H9 (cell line): Measurements from ENCODE around the gene GNL3L. TPM values are rescaled to one million over a fixed set of nuclear protein-coding genes. Genes with fewer than 3 reads are reported as not detected.

Source experiments
- DNase-seq: peaks from one replicate; pipeline ENCODE4 v3.0.0-alpha.2; 2017
- H2AFZ ChIP-seq: one replicate; pipeline ENCODE4 v1.6.1; 2013; ENCODE audit warnings: mild to moderate bottlenecking, low read length, control low read depth, moderate library complexity
- H2AK5ac ChIP-seq: 2 replicates; pipeline ENCODE4 v1.6.1; 2013; ENCODE audit warnings: low read length, control low read depth, mixed read lengths; ENCODE audit not compliant: insufficient read length
- H2BK120ac ChIP-seq: one replicate; pipeline ENCODE4 v1.6.1; 2013; ENCODE audit warnings: low read depth, mild to moderate bottlenecking, low read length, control low read depth, inconsistent platforms; ENCODE audit not compliant: poor library complexity, severe bottlenecking
- H2BK12ac ChIP-seq: 2 replicates; pipeline ENCODE4 v1.6.1; 2013; ENCODE audit warnings: low read length, control low read depth, mixed read lengths, low read depth; ENCODE audit not compliant: insufficient read length
- H2BK15ac ChIP-seq: 2 replicates; pipeline ENCODE4 v1.6.1; 2013; ENCODE audit warnings: low read depth, low read length, control low read depth
- H2BK20ac ChIP-seq: one replicate; pipeline ENCODE4 v1.6.1; 2013; ENCODE audit warnings: low read depth, mild to moderate bottlenecking, low read length, control low read depth, inconsistent platforms; ENCODE audit not compliant: poor library complexity, severe bottlenecking
- H2BK5ac ChIP-seq: 2 replicates; pipeline ENCODE4 v1.6.1; 2013; ENCODE audit warnings: low read length, control low read depth, mixed read lengths; ENCODE audit not compliant: insufficient read length
- H3K14ac ChIP-seq: 2 replicates; pipeline ENCODE4 v1.6.1; 2013; ENCODE audit warnings: low read length, control low read depth; ENCODE audit not compliant: insufficient read depth
- H3K18ac ChIP-seq: 2 replicates; pipeline ENCODE4 v1.6.1; 2013; ENCODE audit warnings: low read depth, mild to moderate bottlenecking, mixed read lengths, low read length, control low read depth; ENCODE audit not compliant: insufficient read length
- H3K23ac ChIP-seq: 2 replicates; pipeline ENCODE4 v1.6.1; 2013; ENCODE audit warnings: low read length, control low read depth, mixed read lengths, low read depth; ENCODE audit not compliant: insufficient read length
- H3K23me2 ChIP-seq: 2 replicates; pipeline ENCODE4 v1.6.1; 2013; ENCODE audit warnings: low read depth, mild to moderate bottlenecking, mixed read lengths, low read length, control low read depth; ENCODE audit not compliant: insufficient read length, poor library complexity, severe bottlenecking
- H3K27ac ChIP-seq: 2 replicates; pipeline ENCODE4 v1.5.1; 2013; ENCODE audit warnings: low read length, control low read depth, mixed read lengths, low read depth; ENCODE audit not compliant: insufficient read length
- H3K27me3 ChIP-seq: 2 replicates; pipeline ENCODE4 v1.6.1; 2013; ENCODE audit warnings: low read length, control low read depth, inconsistent platforms; ENCODE audit not compliant: insufficient read depth
- H3K4ac ChIP-seq: 2 replicates; pipeline ENCODE4 v1.6.1; 2013; ENCODE audit warnings: low read depth, mild to moderate bottlenecking, control low read depth, inconsistent platforms, low read length, moderate library complexity
- H3K4me1 ChIP-seq: 2 replicates; pipeline ENCODE4 v1.6.1; 2013; ENCODE audit warnings: low read length, control low read depth, inconsistent platforms; ENCODE audit not compliant: insufficient read depth
- H3K4me2 ChIP-seq: 2 replicates; pipeline ENCODE4 v1.6.1; 2013; ENCODE audit warnings: low read length, control low read depth, mixed read lengths; ENCODE audit not compliant: insufficient read length, insufficient read depth
- H3K56ac ChIP-seq: 2 replicates; pipeline ENCODE4 v1.6.1; 2013; ENCODE audit warnings: low read depth, mild to moderate bottlenecking, mixed read lengths, low read length, control low read depth; ENCODE audit not compliant: insufficient read length
- H3K79me1 ChIP-seq: 2 replicates; pipeline ENCODE4 v1.6.1; 2013; ENCODE audit warnings: low read depth, mild to moderate bottlenecking, moderate library complexity, low read length, control low read depth, inconsistent platforms; ENCODE audit not compliant: insufficient read depth, poor library complexity, severe bottlenecking
- H3K79me2 ChIP-seq: 2 replicates; pipeline ENCODE4 v1.6.1; 2013; ENCODE audit warnings: low read length, control low read depth, inconsistent platforms; ENCODE audit not compliant: insufficient read depth
- H3K9ac ChIP-seq: 2 replicates; pipeline ENCODE4 v1.6.1; 2013; ENCODE audit warnings: low read length, control low read depth, mixed read lengths; ENCODE audit not compliant: insufficient read length; ENCODE audit errors: extremely low read depth
- H3K9me3 ChIP-seq: one replicate; pipeline ENCODE4 v1.6.1; 2013; ENCODE audit warnings: low read depth, low read length, inconsistent platforms; ENCODE audit not compliant: control insufficient read depth
- H3T11ph ChIP-seq: one replicate; pipeline ENCODE4 v1.6.1; 2013; ENCODE audit warnings: mild to moderate bottlenecking, low read length, control low read depth, inconsistent platforms
- H4K20me1 ChIP-seq: one replicate; pipeline ENCODE4 v1.6.1; 2013; ENCODE audit not compliant: control insufficient read depth, insufficient read length, insufficient read depth
- H4K5ac ChIP-seq: 2 replicates; pipeline ENCODE4 v1.6.1; 2013; ENCODE audit warnings: low read depth, mild to moderate bottlenecking, mixed read lengths, low read length, control low read depth; ENCODE audit not compliant: insufficient read length
- H4K8ac ChIP-seq: replicated peaks from 2 replicates; pipeline ENCODE4 v1.6.1; 2013; ENCODE audit warnings: low read length, control low read depth, mixed read lengths, low read depth; ENCODE audit not compliant: insufficient read length
- H4K91ac ChIP-seq: 2 replicates; pipeline ENCODE4 v1.6.1; 2013; ENCODE audit warnings: low read depth, mild to moderate bottlenecking, moderate library complexity, mixed read lengths, low read length, control low read depth; ENCODE audit not compliant: insufficient read length
- H3K27ac Mint-ChIP-seq, 3 experiments: 2 replicates in 2 of 3; 3 replicates in 1 of 3; pipeline ENCODE4 v1.8.0; 2020 to 2021; ENCODE audit warnings: mixed read lengths in 3 of 3, mild to moderate bottlenecking in 1 of 3, moderate library complexity in 1 of 3
- H3K27me3 Mint-ChIP-seq: 2 replicates; pipeline ENCODE4 v1.8.0; 2021; ENCODE audit warnings: low read depth, mild to moderate bottlenecking, moderate library complexity, mixed read lengths
- H3K36me3 Mint-ChIP-seq, 3 experiments: 2 replicates in 2 of 3; 3 replicates in 1 of 3; pipeline ENCODE4 v1.8.0; 2020 to 2021; ENCODE audit warnings: low read depth in 3 of 3, mixed read lengths in 3 of 3; ENCODE audit not compliant: insufficient read depth in 1 of 3
- H3K4me1 Mint-ChIP-seq, 2 experiments: 2 replicates each; pipeline ENCODE4 v1.8.0; 2020; ENCODE audit warnings: mixed read lengths in 2 of 2
- H3K4me3 Mint-ChIP-seq, 2 experiments: 2 replicates in 1 of 2; 3 replicates in 1 of 2; pipeline ENCODE4 v1.8.0; 2020 to 2021; ENCODE audit warnings: mild to moderate bottlenecking in 2 of 2, mixed read lengths in 2 of 2, moderate library complexity in 1 of 2
- H3K9me3 Mint-ChIP-seq, 2 experiments: 2 replicates in 1 of 2; 3 replicates in 1 of 2; pipeline ENCODE4 v1.8.0; 2020; ENCODE audit warnings: mild to moderate bottlenecking in 2 of 2, mixed read lengths in 2 of 2, moderate library complexity in 1 of 2
- CTCF ChIP-seq: fragments of 200-600 bp; sonication (generic); conservative IDR thresholded peaks from 3 replicates; pipeline ENCODE4 v1.8.0; 2021; ENCODE audit warnings: antibody characterized with exemption, mild to moderate bottlenecking
- WGBS: extraction: QIAGEN DNeasy Blood & Tissue Kit; methylation state at CpG from one replicate; pipeline ENCODE4 v1.1.7; 2013; ENCODE audit warnings: missing lambda C conversion rate, low lambda C conversion rate, mixed read lengths; ENCODE audit not compliant: insufficient read length; ENCODE audit errors: extremely low coverage; 5-methylcytosine and 5-hydroxymethylcytosine counted together
- total RNA-seq: library from RNA; stranded (reverse); gene quantifications from 2 replicates; pipeline ENCODE4 v1.2.1, GENCODE V29; 2021

The GNL3L gene
- total RNA-seq, 1 experiment from 2014 or later: 69.2 TPM

- H4K20me1 ChIP-seq: no peaks in the 10 kb centered on the region
- Mint-ChIP-seq H3K27ac (no peak overlapping the region), H3K36me3 (peaks cover 18 to 23% (median 18%) of the 10 kb centered on the region in 3 experiments), H3K9me3 (peaks cover 65 to 66% of the 10 kb centered on the region in 2 experiments), H3K27me3 (peaks cover 4% of the 10 kb centered on the region), H3K4me3 (peak overlapping the region in 1 of 2 experiments; percentile 32; a peak in 1 of 5 replicates), H3K4me1 (peaks cover 21 to 28% of the 10 kb centered on the region in 2 experiments)
- no peak overlapping the region for H2BK15ac ChIP-seq
- H3K4ac ChIP-seq: no peak overlapping the region
- no peak overlapping the region for H2AFZ ChIP-seq
- no peak overlapping the region for H2BK120ac ChIP-seq
- H2BK5ac ChIP-seq: no peak overlapping the region
- no peaks in the 10 kb centered on the region for H3K9me3 ChIP-seq
- no peak overlapping the region for H4K91ac ChIP-seq
- no peak overlapping the region for H3K18ac ChIP-seq
- no peak overlapping the region for H4K8ac ChIP-seq
- H2BK12ac ChIP-seq: no peak overlapping the region
- H4K5ac ChIP-seq: no peak overlapping the region
- no peak overlapping the region for H3K14ac ChIP-seq
- no peak overlapping the region for H2BK20ac ChIP-seq
- no peaks in the 10 kb centered on the region for H3K23me2 ChIP-seq
- no peak overlapping the region for H3K27ac ChIP-seq
- H3K4me1 ChIP-seq: peaks cover 1% of the 10 kb centered on the region
- no peak overlapping the region for H3K56ac ChIP-seq
- H3T11ph ChIP-seq: no peak overlapping the region
- WGBS: no CpG with 5 or more reads among the region's 6 CpGs
- H3K9ac ChIP-seq: no peak overlapping the region
- no peak overlapping the region for H3K4me2 ChIP-seq
- peaks cover 4% of the 10 kb centered on the region; the same call in 1 of the 2 replicates for H3K79me2 ChIP-seq
- H2AK5ac ChIP-seq: no peak overlapping the region
- peak; percentile 34 for DNase-seq
- H3K27me3 ChIP-seq: no peaks in the 10 kb centered on the region
- no peak overlapping the region for H3K23ac ChIP-seq
- H3K79me1 ChIP-seq: peaks cover 5% of the 10 kb centered on the region
- TF ChIP-seq CTCF: no peak
Measured at GRCh38 chrX:54492340-54492739, 37.7 kb upstream of the GNL3L start.
